ENCODE measurements around the gene PRKCE. TPM values are rescaled to one million over a fixed set of nuclear protein-coding genes. Genes with fewer than 3 reads are reported as not detected.

The PRKCE gene
- total RNA-seq, 3 donors from 2014 or later (not counting 1 experiment from before 2014, with no cell fraction given) = 35.2 to 42.1 (median 38.6) TPM

- TF ChIP-seq CTCF (IDR thresholded peaks at IDR 0.05) = no peak
- no peak for ATAC-seq
- H3K4me1 Mint-ChIP-seq = peaks cover 8 to 36% of the 10 kb centered on the region in 2 donors
- Histone ChIP-seq H3K4me1 (ENCODE audit: control insufficient read depth, insufficient read depth, low read length) (peaks cover 4% of the 10 kb centered on the region), H3K9me3 (ENCODE audit: control insufficient read depth, insufficient read depth, low read length) (no peaks in the 10 kb centered on the region), H3K36me3 (ENCODE audit: control insufficient read depth, insufficient read depth, low read length) (no peaks in the 10 kb centered on the region), H3K27me3 (ENCODE audit: control insufficient read depth, insufficient read depth, low read length) (no peaks in the 10 kb centered on the region), H3K4me3 (ENCODE audit: low read length) (no peak overlapping the region), H3K27ac (ENCODE audit: low read length) (no peak overlapping the region)
- no peak overlapping the region for H3K4me3 Mint-ChIP-seq
- peaks cover 4% of the 10 kb centered on the region for H3K36me3 Mint-ChIP-seq
- peak in 1 of 2 donors; percentile 19 for DNase-seq
- peak overlapping the region in 1 of 2 donors; percentile 30 for H3K27ac Mint-ChIP-seq
- WGBS (ENCODE audit: insufficient coverage) = 61% methylated on average over 6 of the region's 6 CpGs
- intact Hi-C loops (cut with micrococcal nuclease) = no loop called here
- H3K9me3 Mint-ChIP-seq = peaks cover 2% of the 10 kb centered on the region in 2 donors
- H3K27me3 Mint-ChIP-seq (ENCODE audit: low read depth in 2 of 2) = peaks cover 0 to 4% of the 10 kb centered on the region in 2 donors
Measured at GRCh38 chr2:45825001-45825651, 173.7 kb downstream of the PRKCE start.

GRCh38 chr2:45826460-45826859, 175.0 kb downstream of the PRKCE start:
- peaks cover 7 to 30% of the 10 kb centered on the region in 2 donors for H3K4me1 Mint-ChIP-seq
- no peaks in the 10 kb centered on the region for H3K27me3 ChIP-seq (ENCODE audit: control insufficient read depth, insufficient read depth, low read length)
- H3K36me3 Mint-ChIP-seq = peaks cover 18% of the 10 kb centered on the region
- peaks cover 4% of the 10 kb centered on the region for H3K4me1 ChIP-seq (ENCODE audit: control insufficient read depth, insufficient read depth, low read length)
- no peak overlapping the region for H3K27ac Mint-ChIP-seq
- no peak overlapping the region for H3K4me3 ChIP-seq (ENCODE audit: low read length)
- no peak overlapping the region for H3K27ac ChIP-seq (ENCODE audit: low read length)
- H3K9me3 Mint-ChIP-seq = peaks cover 7 to 10% of the 10 kb centered on the region in 2 donors
- no peak for TF ChIP-seq CTCF (IDR thresholded peaks at IDR 0.05)
- WGBS (ENCODE audit: insufficient coverage) = 94% methylated on average over 6 of the region's 6 CpGs
- H3K27me3 Mint-ChIP-seq (ENCODE audit: low read depth in 2 of 2) = peaks cover 0 to 4% of the 10 kb centered on the region in 2 donors
- DNase-seq = no peak
- H3K36me3 ChIP-seq (ENCODE audit: control insufficient read depth, insufficient read depth, low read length) = no peaks in the 10 kb centered on the region
- intact Hi-C loops (cut with micrococcal nuclease) = no loop called here
- H3K9me3 ChIP-seq (ENCODE audit: control insufficient read depth, insufficient read depth, low read length) = peaks cover 3% of the 10 kb centered on the region
- H3K4me3 Mint-ChIP-seq = no peak overlapping the region
- ATAC-seq = no peak

- TF ChIP-seq CTCF (IDR thresholded peaks at IDR 0.05) = no peak
- no peak overlapping the region for H3K4me3 Mint-ChIP-seq
- H3K4me1 ChIP-seq (ENCODE audit: control insufficient read depth, insufficient read depth, low read length) = peaks cover 4% of the 10 kb centered on the region
- H3K9me3 Mint-ChIP-seq = peaks cover 7 to 10% of the 10 kb centered on the region in 2 donors
- peaks cover 0 to 4% of the 10 kb centered on the region in 2 donors for H3K27me3 Mint-ChIP-seq (ENCODE audit: low read depth in 2 of 2)
- H3K9me3 ChIP-seq (ENCODE audit: control insufficient read depth, insufficient read depth, low read length) = peaks cover 3% of the 10 kb centered on the region
- peaks cover 7 to 24% of the 10 kb centered on the region in 2 donors for H3K4me1 Mint-ChIP-seq
- H3K27me3 ChIP-seq (ENCODE audit: control insufficient read depth, insufficient read depth, low read length) = no peaks in the 10 kb centered on the region
- ATAC-seq (no peak), DNase-seq (no peak)
- no peak overlapping the region for H3K27ac Mint-ChIP-seq
- H3K27ac ChIP-seq (ENCODE audit: low read length) = no peak overlapping the region
- intact Hi-C loops (cut with micrococcal nuclease) = no loop called here
- 60% methylated on average over 9 of the region's 10 CpGs for WGBS (ENCODE audit: insufficient coverage)
- no peaks in the 10 kb centered on the region for H3K36me3 ChIP-seq (ENCODE audit: control insufficient read depth, insufficient read depth, low read length)
- H3K4me3 ChIP-seq (ENCODE audit: low read length) = no peak overlapping the region
- H3K36me3 Mint-ChIP-seq = peaks cover 18% of the 10 kb centered on the region
Measured at GRCh38 chr2:45826884-45827635, 175.6 kb downstream of the PRKCE start.
